Measurements from ENCODE around the gene ABHD15. TPM values are rescaled to one million over a fixed set of nuclear protein-coding genes. Genes with fewer than 3 reads are reported as not detected.

Gene ABHD15
- total and polyA plus RNA-seq, 2 donors (not counting 3 experiments of a cell fraction or from before 2014, with no cell fraction given): 3.8 to 5.6 TPM

DNA sequence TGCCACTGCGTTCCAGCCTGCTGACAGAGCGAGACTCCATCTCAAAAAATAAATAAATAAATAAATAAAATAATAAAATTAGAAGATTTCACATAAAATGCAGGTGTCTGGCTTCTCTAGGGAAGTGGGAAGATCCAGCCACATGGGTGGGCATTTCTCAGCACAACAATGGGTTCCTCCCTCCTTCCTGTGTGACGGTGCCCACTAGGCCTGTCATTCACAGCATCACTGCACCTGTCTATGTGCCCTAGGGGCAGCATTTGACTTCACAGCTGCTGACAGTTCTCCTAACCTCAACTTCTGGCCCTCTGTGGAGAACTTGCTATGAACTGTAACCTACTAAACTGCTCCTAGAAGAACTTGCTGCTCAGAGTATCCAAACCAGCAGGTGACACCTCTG lies 3.0 kb downstream of the ABHD15 start:
- H3K27ac ChIP-seq (ENCODE audit: insufficient read depth, low read depth, low read length): no peak overlapping the region
- no peak overlapping the region for H3K4me3 ChIP-seq (replicated peaks in 1 of 3; ENCODE audit: insufficient read depth in 1 of 3, low read depth in 1 of 3, low read length in 3 of 3)
- DNase-seq (ENCODE audit: low read depth, low spot score) (no peak), FAIRE-seq (no peak)
- H3K27me3 ChIP-seq (ENCODE audit: control insufficient read depth in 2 of 2, insufficient read depth in 2 of 2, low read length in 2 of 2): no peaks in the 10 kb centered on the region
- H3K9ac ChIP-seq (replicated peaks; ENCODE audit: extremely low read depth, insufficient read depth, low read length): no peak overlapping the region
- H3K79me2 ChIP-seq (ENCODE audit: control insufficient read depth, insufficient read depth, low read length): no peaks in the 10 kb centered on the region
- dilution Hi-C loops (cut with MboI; ENCODE audit: extremely low pct_ligation_motif_present, low sequenced_read_pairs) (no loop called here), intact Hi-C loops (cut with micrococcal nuclease) (no loop called here)
- H3K36me3 ChIP-seq (ENCODE audit: control insufficient read depth in 2 of 2, extremely low read depth in 1 of 2, insufficient read depth in 2 of 2, low read length in 2 of 2): no peaks in the 10 kb centered on the region
- BruUV-seq (replicated peaks): no TSS peak
- H3K4me2 ChIP-seq (ENCODE audit: insufficient read depth, low read length): no peak overlapping the region
- CTCF ChIA-PET: interaction anchor here (0.6 to 4.9 kb wide), 2 partner anchors 29 to 1902 kb away, joined by 3 to 34 read pairs; partner anchors contain the start of gene ANKRD13B
- H3K9me3 ChIP-seq (replicated peaks; ENCODE audit: control insufficient read depth, insufficient read depth, low read length): no peaks in the 10 kb centered on the region
- POLR2A ChIA-PET: interaction anchor here (0.6 kb wide), 1 partner anchor 27 kb away, joined by 3 read pairs; no protein-coding TSS in a partner anchor
- H3K4me1 ChIP-seq (ENCODE audit: control insufficient read depth, extremely low read depth, insufficient read depth, low read length): peaks cover 14% of the 10 kb centered on the region
- TF ChIP-seq POLR2A (IDR thresholded peaks at IDR 0.05; ENCODE audit: low read depth, low read length) (no peak), GATA2 (IDR thresholded peaks at IDR 0.05; ENCODE audit: insufficient read depth, insufficient read length, low read depth, low read length) (no peak), MYC (IDR thresholded peaks at IDR 0.05; ENCODE audit: low read depth, low read length) (no peak), JUN (IDR thresholded peaks at IDR 0.05; ENCODE audit: borderline replicate concordance, insufficient read depth, insufficient read length, low read depth) (no peak), EZH2 (IDR thresholded peaks at IDR 0.05; ENCODE audit: borderline replicate concordance, low read depth, low read length, severe bottlenecking) (no peak), POLR2AphosphoS5 (IDR thresholded peaks at IDR 0.05; ENCODE audit: insufficient read depth, low read depth, low read length) (no peak), FOS (IDR thresholded peaks at IDR 0.05; ENCODE audit: borderline replicate concordance, insufficient read depth, low read length) (no peak)
- TF ChIP-seq, protein P1, sequence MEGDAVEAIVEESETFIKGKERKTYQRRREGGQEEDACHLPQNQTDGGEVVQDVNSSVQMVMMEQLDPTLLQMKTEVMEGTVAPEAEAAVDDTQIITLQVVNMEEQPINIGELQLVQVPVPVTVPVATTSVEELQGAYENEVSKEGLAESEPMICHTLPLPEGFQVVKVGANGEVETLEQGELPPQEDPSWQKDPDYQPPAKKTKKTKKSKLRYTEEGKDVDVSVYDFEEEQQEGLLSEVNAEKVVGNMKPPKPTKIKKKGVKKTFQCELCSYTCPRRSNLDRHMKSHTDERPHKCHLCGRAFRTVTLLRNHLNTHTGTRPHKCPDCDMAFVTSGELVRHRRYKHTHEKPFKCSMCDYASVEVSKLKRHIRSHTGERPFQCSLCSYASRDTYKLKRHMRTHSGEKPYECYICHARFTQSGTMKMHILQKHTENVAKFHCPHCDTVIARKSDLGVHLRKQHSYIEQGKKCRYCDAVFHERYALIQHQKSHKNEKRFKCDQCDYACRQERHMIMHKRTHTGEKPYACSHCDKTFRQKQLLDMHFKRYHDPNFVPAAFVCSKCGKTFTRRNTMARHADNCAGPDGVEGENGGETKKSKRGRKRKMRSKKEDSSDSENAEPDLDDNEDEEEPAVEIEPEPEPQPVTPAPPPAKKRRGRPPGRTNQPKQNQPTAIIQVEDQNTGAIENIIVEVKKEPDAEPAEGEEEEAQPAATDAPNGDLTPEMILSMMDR (IDR thresholded peaks at IDR 0.05; ENCODE audit: extremely low read depth in 1 of 2, insufficient read depth in 1 of 2, low read depth in 1 of 2, low read length in 2 of 2): no peak
- TF ChIP-seq, protein P2, sequence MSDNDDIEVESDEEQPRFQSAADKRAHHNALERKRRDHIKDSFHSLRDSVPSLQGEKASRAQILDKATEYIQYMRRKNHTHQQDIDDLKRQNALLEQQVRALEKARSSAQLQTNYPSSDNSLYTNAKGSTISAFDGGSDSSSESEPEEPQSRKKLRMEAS (IDR thresholded peaks at IDR 0.05; ENCODE audit: insufficient read depth, insufficient read length): no peak
- no peaks in the 10 kb centered on the region for H4K20me1 ChIP-seq (replicated peaks; ENCODE audit: control insufficient read depth, extremely low read depth, insufficient read depth, low read length)
- H3K9me1 ChIP-seq (replicated peaks; ENCODE audit: control insufficient read depth, extremely low read depth, insufficient read depth, low read length): no peaks in the 10 kb centered on the region
- H2AFZ ChIP-seq (ENCODE audit: low read depth, low read length): no peak overlapping the region

Measured in endothelial cell of umbilical vein (primary cell).